HepG2 (cell line): Measurements from ENCODE around the gene PCBP4. TPM values are rescaled to one million over a fixed set of nuclear protein-coding genes. Genes with fewer than 3 reads are reported as not detected.

Experiments
- AKNA ChIP-seq: sonication (generic); formaldehyde crosslinking; IDR thresholded peaks from 2 replicates; pipeline ENCODE4 v1.4.0; 2020; ENCODE audit warnings: missing genetic modification reagents, borderline replicate concordance
- ELF3 ChIP-seq: IDR thresholded peaks from 2 replicates; pipeline ENCODE4 v1.6.1; 2016; ENCODE audit warnings: missing genetic modification reagents, missing compliant biosample characterization
- HDAC6 ChIP-seq: fragments of 200-600 bp; sonication (generic); IDR thresholded peaks from 2 replicates; pipeline ENCODE4 v1.7.0; 2017; ENCODE audit warnings: mild to moderate bottlenecking, antibody characterized with exemption, low read length, low read depth
- IKZF1 ChIP-seq: fragments of 450-650 bp; IDR thresholded peaks from 2 replicates; pipeline ENCODE4 v1.7.1; 2016
- KMT2B ChIP-seq: IDR thresholded peaks from 2 replicates; pipeline ENCODE4 v1.6.1; 2016; ENCODE audit warnings: missing genetic modification reagents, missing compliant biosample characterization
- MTF2 ChIP-seq: sonication (generic); formaldehyde crosslinking; IDR thresholded peaks from 2 replicates; pipeline ENCODE4 v1.5.0; 2020; ENCODE audit warnings: missing genetic modification reagents, borderline replicate concordance
- MYNN ChIP-seq: sonication (generic); formaldehyde crosslinking; IDR thresholded peaks from 2 replicates; pipeline ENCODE4 v1.4.0; 2020; ENCODE audit warnings: mild to moderate bottlenecking, low read depth, missing genetic modification reagents
- NPAS2 ChIP-seq: sonication (generic); formaldehyde crosslinking; IDR thresholded peaks from 2 replicates; pipeline ENCODE4 v1.8.0; 2022; ENCODE audit warnings: mild to moderate bottlenecking, missing genetic modification reagents, borderline replicate concordance
- PRDM4 ChIP-seq: sonication (generic); formaldehyde crosslinking; IDR thresholded peaks from 2 replicates; pipeline ENCODE4 v1.9.0; 2021; ENCODE audit warnings: missing genetic modification reagents, borderline replicate concordance
- SKI ChIP-seq: fragments of 450-650 bp; IDR thresholded peaks from one replicate; pipeline ENCODE4 v1.6.1; 2018; ENCODE audit warnings: mild to moderate bottlenecking; ENCODE audit not compliant: partially characterized antibody
- SMYD3 ChIP-seq: sonication (generic); formaldehyde crosslinking; IDR thresholded peaks from 2 replicates; pipeline ENCODE4 v1.8.1; 2023; ENCODE audit warnings: mild to moderate bottlenecking, missing genetic modification reagents
- SRSF1 ChIP-seq: fragments of 200-400 bp; formaldehyde crosslinking; optimal IDR thresholded peaks from 2 replicates; pipeline ENCODE3; 2017; ENCODE audit warnings: mild to moderate bottlenecking, low read depth, low read length, moderate library complexity
- STAG1 ChIP-seq: sonication (generic); formaldehyde crosslinking; IDR thresholded peaks from 2 replicates; pipeline ENCODE4 v1.4.0; 2020; ENCODE audit warnings: missing genetic modification reagents
- ZBTB14 ChIP-seq: sonication (generic); formaldehyde crosslinking; IDR thresholded peaks from 2 replicates; pipeline ENCODE4 v1.4.0; 2020; ENCODE audit warnings: missing genetic modification reagents
- ZFAT ChIP-seq: sonication (generic); formaldehyde crosslinking; conservative IDR thresholded peaks from 2 replicates; pipeline ENCODE4 v1.8.1; 2023; ENCODE audit warnings: missing genetic modification reagents, inconsistent platforms
- ZNF331 ChIP-seq: sonication (generic); formaldehyde crosslinking; IDR thresholded peaks from 2 replicates; pipeline ENCODE4 v1.4.0; 2020; ENCODE audit warnings: missing genetic modification reagents
- ZNF546 ChIP-seq: sonication (generic); formaldehyde crosslinking; conservative IDR thresholded peaks from 2 replicates; pipeline ENCODE4 v1.8.1; 2023; ENCODE audit warnings: mild to moderate bottlenecking, missing genetic modification reagents
- ZNF607 ChIP-seq: sonication (generic); formaldehyde crosslinking; IDR thresholded peaks from 2 replicates; pipeline ENCODE4 v1.5.1; 2020; ENCODE audit warnings: missing genetic modification reagents, mild to moderate bottlenecking, borderline replicate concordance
- ZNF780A ChIP-seq: sonication (generic); formaldehyde crosslinking; IDR thresholded peaks from 2 replicates; pipeline ENCODE4 v1.8.0; 2022; ENCODE audit warnings: mild to moderate bottlenecking, missing genetic modification reagents, moderate library complexity
- polyA plus RNA-seq, 8 experiments: library from polyadenylated mRNA; depleted of rRNA in 3 of 8; stranded (reverse) in 7 of 8; unstranded in 1 of 8; fragments of >200 nt; fragmentation: Illumina TruSeq in 4 of 8; extraction: Trizol in 4 of 8; gene quantifications; 2 replicates each; pipeline versions ENCODE4 v1.2.1 to v1.2.3, GENCODE V29; 2011 to 2016; ENCODE audit warnings: low read depth in 4 of 8, missing spikeins in 1 of 8, mixed read lengths in 1 of 8; ENCODE audit not compliant: insufficient read depth in 1 of 8
- total RNA-seq, 5 experiments: library from RNA; depleted of rRNA; stranded (reverse); fragments of >200 nt; fragmentation: Illumina TruSeq; extraction: Trizol; gene quantifications; 2 replicates each; pipeline ENCODE4 v1.2.3, GENCODE V29; 2016; ENCODE audit warnings: low read depth in 1 of 5

PCBP4 gene
- total and polyA plus RNA-seq, 2 of the 13 experiments (the other 11 are each of a cell fraction or from before 2014, with no cell fraction given): 36.8 to 51.3 TPM

- no peak for TF ChIP-seq AKNA
- no peak for TF ChIP-seq ZNF546 (CRISPR knock-in tag)
- TF ChIP-seq ZBTB14 (CRISPR knock-in tag): peak; percentile 63; the same call in 1 of the 2 replicates
- TF ChIP-seq SRSF1: peak; percentile 67
- TF ChIP-seq PRDM4 (CRISPR knock-in tag): no peak
- no peak for TF ChIP-seq IKZF1
- no peak for TF ChIP-seq ZNF607 (CRISPR knock-in tag)
- no peak for TF ChIP-seq ZFAT (CRISPR knock-in tag)
- TF ChIP-seq SMYD3: no peak
- no peak for TF ChIP-seq HDAC6
- no peak for TF ChIP-seq STAG1 (CRISPR knock-in tag)
- TF ChIP-seq ZNF331 (CRISPR knock-in tag): peak; percentile 35; the same call in 1 of the 2 replicates
- TF ChIP-seq SKI: no peak
- TF ChIP-seq ZNF780A (CRISPR knock-in tag): no peak
- peak; percentile 26; the same call in 1 of the 2 replicates for TF ChIP-seq ELF3 (CRISPR knock-in tag)
- no peak for TF ChIP-seq MYNN (CRISPR knock-in tag)
- TF ChIP-seq MTF2: no peak
- no peak for TF ChIP-seq NPAS2 (CRISPR knock-in tag)
- no peak for TF ChIP-seq KMT2B (CRISPR knock-in tag)
Observed at GRCh38 chr3:51974963-51975851, 8.0 kb upstream of the PCBP4 start, which contains the start of gene ABHD14A (continued).
